NCI-H82 treated with DMSO at 0.1 percent for 48 hours (cell line): ENCODE results near the gene DLGAP1.
"Not testable (repeated sequence)": the region's sequence is repeated elsewhere in the genome, so short reads cannot be mapped to it uniquely, and the experiment has no call there.

ENCODE experiments used
- DNase-seq: peaks from one replicate; lab custom pipeline; 2025; ENCODE audit not compliant: unreplicated experiment; lab: John Stamatoyannopoulos, UW

DLGAP1 gene

GRCh38 chr18:3667255-3668137, 787.6 kb downstream of the DLGAP1 start:
- DNase-seq: no peak

DNA sequence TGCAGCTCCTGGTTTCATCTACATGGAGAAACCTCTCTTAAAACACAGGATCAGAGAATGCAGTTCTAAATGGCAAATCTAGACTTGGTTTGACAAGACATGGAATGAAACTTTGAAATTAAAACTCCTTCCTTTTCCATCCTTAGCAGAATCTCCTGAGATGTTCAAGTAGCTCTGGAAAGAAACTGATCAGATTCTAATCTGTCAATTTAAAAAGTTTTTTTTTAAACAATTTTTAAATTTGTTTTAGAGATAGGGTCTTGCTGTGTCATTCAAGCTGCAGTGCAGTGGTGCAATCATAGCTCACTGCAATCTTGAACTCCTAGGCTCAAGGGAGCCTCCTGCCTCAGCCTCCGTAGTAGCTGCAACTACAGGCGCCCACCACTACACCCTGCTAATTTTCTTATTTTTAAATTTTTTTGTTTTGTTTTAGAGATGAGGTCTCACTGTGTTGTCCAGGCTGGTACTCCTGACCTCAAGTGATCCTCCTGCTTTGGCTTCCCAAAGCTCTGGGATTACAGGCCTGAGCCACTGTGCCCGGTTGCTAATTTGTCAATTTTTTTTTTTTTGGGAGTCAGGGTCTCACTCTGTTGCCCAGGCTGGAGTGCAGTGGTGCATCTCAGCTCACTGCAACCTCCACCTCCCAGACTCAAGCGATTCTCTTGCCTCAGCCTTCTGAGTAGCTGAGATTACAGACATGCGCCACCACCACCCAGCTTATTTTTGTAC, 788.4 kb downstream of the DLGAP1 start:
- no peak for DNase-seq

DNA sequence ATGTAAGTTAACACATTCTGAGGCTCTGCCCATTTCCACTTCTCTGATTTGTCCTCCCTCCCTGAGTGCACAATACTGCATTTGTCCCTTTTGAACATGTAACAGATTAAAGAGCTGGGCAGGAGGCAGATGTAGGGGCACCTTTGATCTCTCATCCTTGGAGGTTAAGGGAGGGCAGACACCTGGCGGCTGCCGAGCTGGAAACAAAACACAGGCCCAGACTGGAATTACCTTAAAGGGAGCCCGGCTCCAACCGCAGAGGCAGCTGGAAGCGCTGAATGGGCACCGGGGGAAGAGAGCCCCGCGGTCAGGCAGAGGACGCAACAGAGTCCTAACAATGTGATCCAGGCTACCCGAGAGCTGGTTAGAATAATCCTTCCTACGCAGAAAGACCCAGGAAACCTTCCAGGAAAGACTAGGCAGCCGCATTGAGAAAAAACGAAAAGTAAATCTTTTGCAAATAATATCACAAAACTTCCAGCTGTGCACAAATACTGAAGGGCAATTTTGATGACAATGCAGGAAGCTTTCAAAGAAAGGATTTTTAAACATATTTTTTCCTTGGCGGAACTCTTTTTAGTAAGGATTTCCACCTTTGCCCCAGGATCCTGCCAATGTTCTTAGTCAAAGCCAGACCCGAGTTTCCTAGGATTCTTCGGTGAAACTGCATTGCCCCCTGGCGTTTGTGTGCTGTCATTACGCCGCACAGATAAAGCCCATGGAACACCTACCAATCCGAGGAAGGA, 789.2 kb downstream of the DLGAP1 start:
- DNase-seq: peak; percentile 89

GRCh38 chr18:3665204-3665603, 789.9 kb downstream of the DLGAP1 start:
- DNase-seq: no peak

- peak; percentile 17 for DNase-seq
Measured at GRCh38 chr18:3664563-3665178, 790.4 kb downstream of the DLGAP1 start.

GRCh38 chr18:3663870-3664512, 791.1 kb downstream of the DLGAP1 start:
- no peak for DNase-seq

DNA sequence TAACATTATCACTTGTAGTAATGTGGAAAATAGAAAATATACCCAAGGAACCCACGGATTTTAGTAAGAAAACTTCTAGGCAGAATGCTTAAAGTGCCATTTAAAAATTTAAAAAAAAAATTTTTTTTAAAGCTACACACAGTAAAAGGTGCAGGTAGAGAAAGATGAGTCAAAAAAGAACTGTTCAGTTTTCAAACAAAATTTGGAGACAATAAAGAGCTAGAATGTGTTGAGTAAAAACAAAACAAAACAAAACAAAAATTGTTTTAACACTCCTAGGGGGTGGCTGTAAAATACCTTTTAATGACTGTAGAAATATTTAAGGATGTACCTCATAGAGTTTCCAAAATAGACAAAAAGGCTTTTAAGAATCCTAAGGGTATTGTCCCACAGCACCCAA, 793.1 kb downstream of the DLGAP1 start:
- DNase-seq: no peak

- DNase-seq: no peak
Measured at GRCh38 chr18:3660739-3661515, 794.2 kb downstream of the DLGAP1 start.

GRCh38 chr18:3658529-3658928, 796.6 kb downstream of the DLGAP1 start:
- no peak for DNase-seq

GRCh38 chr18:3655254-3656050, 799.7 kb downstream of the DLGAP1 start:
- DNase-seq: no peak

DNA sequence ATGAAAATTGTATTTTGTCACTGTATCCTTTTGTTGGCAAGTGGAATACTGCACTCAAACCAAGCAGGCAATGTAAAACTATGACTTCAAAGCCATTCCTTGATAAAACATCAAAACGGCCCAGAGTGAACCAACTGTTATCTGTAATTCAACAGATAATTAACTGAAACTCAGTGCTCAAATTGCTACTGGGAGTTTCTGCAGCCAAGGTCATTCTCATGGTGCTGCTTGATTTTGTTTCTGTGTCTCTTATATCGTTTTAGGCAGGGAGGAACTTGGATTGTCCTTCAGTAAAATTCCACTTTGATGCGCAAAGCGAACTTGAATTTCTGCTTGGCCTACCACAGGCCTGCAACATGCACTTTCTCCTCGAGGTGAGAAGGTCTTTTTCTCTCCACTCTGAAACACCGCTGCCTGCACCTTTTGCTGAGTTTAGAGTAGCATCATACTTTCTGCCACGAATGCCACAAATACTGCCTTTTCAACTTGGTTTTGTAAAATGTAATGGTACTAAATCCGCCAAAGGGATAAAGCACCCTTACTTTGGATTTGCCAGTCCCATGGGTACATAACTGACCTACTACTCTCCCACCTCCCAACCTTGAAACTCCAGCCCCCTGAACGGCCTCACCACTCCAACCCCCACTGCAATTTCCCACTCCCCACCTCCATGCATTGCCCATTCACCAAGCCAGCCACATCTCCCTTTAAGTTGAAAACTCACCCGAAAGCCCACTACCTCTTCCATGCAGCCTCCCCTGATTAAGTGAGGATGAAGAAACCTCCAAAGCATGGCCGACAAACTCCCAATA, 800.5 kb downstream of the DLGAP1 start:
- DNase-seq: no peak

DNA sequence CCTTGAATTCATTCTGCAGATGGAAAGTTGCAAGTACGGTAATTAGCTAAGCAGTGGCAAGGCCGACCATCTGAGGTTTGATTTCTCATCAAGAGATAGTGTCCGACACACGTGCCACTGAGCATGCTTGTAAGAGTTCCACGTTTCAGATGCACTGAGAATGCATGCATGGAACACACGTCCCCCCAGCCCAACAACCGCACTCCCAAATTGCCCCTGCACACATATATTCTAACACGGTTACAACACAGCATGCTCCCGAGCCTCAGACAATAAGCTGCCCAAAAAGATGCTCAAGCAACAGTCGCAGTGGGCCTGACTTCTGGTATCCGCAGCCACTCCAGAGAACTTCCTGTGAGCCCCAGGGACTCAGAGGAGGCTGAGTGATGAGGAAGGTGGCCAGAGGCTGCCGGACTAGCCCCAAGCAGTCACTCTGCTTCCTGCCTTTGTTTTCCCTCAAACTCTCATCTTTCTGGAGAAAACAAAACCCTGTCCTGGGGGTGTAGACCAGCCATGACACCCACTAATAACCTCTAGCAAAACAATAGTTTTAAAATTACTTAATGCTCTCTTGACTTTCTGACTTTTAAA, 801.2 kb downstream of the DLGAP1 start:
- DNase-seq: no peak

DNA sequence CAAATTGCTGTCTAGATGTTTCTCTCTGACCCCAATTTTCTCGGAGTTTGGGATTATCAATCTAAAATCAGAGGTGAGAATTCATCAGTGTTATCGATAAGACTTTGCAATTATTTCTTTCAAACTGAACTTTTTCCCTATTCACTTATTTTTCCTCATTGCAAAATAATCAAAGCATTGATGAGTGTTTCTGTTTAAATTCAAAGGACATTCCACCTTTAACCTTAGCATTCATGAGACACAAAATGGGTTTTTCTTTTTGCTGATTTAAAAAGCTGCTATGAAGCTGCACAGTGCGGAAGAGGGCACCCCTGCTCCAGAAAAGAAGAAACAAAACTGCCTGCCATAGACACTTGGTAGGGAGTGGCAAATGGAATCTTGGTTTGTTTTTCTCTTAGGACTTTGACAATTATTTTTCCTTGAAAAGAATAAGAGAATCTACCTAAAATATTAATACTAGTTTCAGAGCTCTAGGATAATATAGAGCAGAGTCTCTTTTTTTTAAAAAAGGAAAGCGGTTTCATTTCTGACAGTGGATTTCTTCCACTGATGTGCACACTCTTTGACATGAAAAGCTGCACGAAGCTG, 801.8 kb downstream of the DLGAP1 start:
- DNase-seq: no peak

DNA sequence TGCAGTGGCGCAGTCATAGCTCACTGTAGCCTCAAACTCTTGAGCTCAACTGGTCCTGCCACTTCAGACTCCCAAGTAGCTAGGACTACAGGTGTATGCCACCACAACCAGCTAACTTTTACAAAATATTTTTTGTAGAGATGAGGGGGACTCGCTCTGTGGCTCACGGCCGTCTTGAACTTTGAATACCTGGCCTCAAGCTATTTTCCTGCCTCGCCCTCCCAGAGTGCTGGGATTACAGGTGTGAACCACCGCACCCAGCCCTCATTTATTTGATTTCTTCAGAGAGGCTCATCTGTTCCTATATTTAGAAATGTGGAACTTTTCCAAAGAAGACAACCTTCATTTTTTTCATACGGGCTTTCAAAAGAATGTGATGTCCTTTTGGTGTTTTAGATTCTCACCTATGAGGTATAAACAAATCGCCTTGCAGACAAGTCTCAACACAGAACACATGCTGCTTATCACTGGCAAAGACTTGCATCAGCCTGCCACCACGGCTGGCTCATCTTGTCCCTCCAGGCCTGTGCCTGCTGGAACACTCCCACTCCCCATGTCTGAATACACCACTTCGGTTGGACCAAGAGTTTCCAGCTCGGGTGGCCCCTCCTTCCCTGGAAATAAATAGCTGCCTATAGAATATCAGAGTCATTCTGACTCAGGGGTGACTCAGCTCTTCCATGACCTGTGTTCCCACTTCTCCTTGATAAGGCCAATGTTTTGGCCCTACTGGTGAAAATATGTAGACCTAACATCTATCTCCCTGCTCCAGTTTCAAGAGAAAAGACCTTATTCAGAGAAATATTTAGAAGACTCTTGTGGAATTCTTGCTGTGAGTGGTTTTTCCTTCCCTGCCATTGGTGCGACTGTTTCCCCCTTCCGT, 802.5 kb downstream of the DLGAP1 start:
- no peak for DNase-seq

GRCh38 chr18:3651266-3651665, 803.8 kb downstream of the DLGAP1 start:
- no peak for DNase-seq

DNA sequence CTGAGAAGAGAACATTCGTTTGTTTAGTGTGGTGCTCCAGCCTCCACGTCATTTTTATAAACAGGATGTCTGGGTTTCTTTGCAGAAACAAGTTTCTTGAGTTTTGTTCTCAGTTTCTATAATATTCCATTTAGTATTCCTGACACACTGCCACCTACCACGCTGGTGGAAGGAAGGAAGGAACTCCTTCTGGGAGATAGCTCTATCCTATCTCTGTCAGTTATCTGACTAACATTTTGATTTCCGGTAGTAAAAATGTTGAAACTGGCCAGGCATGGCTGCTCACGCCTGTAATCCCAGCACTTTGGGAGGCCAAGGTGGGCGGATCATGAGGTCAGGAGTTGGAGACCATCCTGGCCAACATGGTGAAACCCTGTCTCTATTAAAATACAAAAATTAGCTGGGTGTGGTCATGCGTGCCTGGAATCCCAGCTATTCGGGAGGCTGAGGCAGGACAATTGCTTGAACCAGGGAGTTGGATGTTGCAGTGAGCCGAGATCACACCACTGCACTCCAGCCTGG, 804.5 kb downstream of the DLGAP1 start:
- not testable (repeated sequence) for DNase-seq
